HG03139 (cell line): Measurements from ENCODE around the gene MORC1.
"Not testable (repeated sequence)": the region's sequence is repeated elsewhere in the genome, so short reads cannot be mapped to it uniquely, and the experiment has no call there.

ENCODE experiments used
- ATAC-seq: cut with Tn5 transposase; IDR thresholded peaks from one replicate; pipeline ENCODE4 v1.9.1; 2021; ENCODE audit not compliant: unreplicated experiment

Gene MORC1, protein sequence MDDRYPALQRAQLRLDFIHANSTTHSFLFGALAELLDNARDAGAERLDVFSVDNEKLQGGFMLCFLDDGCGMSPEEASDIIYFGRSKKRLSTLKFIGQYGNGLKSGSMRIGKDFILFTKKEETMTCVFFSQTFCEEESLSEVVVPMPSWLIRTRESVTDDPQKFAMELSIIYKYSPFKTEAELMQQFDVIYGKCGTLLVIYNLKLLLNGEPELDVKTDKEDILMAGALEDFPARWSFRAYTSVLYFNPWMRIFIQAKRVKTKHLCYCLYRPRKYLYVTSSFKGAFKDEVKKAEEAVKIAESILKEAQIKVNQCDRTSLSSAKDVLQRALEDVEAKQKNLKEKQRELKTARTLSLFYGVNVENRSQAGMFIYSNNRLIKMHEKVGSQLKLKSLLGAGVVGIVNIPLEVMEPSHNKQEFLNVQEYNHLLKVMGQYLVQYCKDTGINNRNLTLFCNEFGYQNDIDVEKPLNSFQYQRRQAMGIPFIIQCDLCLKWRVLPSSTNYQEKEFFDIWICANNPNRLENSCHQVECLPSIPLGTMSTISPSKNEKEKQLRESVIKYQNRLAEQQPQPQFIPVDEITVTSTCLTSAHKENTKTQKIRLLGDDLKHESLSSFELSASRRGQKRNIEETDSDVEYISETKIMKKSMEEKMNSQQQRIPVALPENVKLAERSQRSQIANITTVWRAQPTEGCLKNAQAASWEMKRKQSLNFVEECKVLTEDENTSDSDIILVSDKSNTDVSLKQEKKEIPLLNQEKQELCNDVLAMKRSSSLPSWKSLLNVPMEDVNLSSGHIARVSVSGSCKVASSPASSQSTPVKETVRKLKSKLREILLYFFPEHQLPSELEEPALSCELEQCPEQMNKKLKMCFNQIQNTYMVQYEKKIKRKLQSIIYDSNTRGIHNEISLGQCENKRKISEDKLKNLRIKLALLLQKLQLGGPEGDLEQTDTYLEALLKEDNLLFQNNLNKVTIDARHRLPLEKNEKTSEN

DNA sequence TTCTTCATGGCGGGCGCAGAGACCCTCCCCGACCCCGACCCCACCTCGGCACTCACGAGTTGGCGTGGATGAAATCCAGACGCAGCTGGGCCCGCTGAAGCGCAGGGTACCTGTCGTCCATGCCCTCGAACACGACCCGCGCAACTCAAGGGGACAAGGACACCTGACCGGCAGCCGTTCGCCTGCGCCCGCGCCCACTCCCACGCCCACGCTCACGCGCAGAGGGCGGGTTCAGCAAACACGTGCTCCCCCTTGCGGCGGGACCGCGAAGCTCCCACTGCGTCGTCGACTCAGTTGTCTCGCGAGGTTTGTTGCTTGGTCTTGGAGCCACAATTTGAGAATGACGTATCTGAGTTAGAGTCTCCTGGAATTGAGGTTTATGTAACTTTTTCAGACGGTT is at the start of gene MORC1:
TSS of gene MORC1 (minus strand) at position 196 of the 400 bp plus-strand sequence. CDS start at position 121, 75 bp downstream.
- no peak for ATAC-seq

DNA sequence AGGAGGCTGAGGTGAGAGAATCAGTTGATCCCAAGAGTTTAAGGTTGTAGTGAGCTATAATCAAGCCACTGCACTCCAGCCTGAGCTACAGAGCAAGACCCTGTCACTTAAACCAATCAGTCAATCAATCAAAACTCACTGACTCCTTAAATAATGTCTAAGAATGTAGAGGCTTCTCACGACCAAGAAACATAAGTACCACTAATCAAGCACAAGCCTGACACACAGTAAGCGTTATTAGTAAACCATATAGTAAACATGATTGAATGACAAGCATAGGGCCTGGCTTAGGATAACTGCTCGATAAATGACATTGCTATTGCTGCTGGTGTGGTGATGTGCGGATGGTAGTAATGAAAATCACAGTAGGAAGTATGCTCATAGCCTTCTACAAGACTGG is 48.0 kb upstream of the MORC1 start:
- ATAC-seq: no peak

DNA sequence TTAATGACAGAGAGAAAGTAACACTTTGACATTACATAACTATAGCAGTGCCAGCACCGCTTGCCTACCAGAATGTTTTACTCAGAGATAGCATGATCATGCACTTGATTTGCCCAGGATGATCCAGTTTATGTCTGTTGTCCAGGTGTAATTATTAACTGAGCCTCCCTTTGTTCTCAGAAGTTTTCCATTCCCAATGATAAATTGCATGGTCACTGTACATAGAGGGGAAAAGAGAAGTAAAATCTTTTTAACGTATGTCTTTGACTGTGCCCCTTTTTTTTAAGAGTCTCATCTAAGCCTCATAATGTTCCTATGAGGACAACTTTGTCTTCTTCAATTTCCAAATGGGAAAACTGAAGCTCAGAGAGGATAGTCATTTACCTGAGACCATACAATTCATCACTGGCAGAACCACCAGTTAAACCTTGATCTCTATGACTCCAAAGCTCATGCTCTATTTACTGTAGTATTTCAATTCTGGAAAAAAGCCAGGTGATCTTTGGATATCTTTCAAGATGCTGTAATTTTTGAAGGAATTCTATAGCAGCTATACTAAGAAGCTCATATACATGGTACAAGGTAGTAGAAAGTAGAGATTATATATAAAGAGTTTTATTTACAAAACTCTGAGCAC is 43.7 kb upstream of the MORC1 start:
- ATAC-seq: no peak

DNA sequence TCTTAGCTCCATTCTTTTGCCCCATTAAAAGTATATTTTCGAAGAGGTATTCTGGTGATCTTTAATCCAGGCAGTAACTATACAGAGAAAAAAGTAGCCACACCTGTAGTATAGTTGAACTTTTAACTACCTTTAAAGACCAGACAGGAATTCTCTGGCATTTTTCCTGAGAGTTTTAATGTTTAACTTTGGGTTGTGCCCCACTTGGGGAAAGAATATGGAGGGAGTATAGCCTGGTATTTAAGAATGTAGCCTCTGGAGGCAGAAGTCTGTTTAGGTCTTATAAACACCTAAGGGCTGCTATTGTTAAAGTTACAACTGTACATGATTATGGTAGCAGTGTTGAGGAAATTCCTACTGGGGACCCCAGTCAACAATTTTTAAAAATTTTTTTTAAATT is 37.9 kb upstream of the MORC1 start:
- ATAC-seq: no peak

DNA sequence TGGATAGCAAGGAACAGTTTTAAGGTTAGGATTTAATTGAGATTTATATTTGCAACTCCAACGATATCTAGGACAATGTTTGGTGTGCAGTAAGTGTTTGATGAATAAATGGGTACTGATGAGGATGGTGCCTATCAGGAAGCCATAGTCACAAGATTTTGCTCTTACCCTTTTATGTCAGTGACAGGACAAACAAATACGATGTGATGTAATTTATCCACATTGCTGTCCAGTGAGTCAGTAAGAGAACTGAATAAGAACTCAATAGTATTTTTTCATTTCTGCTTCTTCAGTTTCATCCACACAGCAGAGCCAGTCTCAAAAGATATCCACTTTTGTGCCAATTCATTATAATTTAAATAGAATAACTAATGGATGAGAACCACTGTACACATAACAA is 37.0 kb upstream of the MORC1 start:
- ATAC-seq: no peak

DNA sequence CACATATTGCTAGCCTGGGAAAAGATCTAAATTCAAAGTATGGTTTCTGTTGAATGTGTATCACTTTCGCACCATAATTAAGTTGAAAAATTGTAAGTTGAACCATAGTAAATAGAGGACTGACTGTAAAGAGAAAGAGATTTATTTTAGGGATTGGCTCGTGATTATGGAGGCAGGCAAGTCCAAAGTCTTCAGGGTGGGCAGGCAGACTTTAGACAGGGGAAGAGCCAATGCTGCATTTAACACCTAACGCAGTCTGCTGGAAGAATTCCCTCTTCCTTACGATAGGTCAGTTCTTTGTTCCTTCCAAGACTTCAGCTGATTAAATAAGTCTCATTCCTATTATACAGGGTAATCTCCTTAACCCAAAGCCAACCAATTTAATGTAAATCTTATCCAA is 34.4 kb upstream of the MORC1 start:
- ATAC-seq: no peak

DNA sequence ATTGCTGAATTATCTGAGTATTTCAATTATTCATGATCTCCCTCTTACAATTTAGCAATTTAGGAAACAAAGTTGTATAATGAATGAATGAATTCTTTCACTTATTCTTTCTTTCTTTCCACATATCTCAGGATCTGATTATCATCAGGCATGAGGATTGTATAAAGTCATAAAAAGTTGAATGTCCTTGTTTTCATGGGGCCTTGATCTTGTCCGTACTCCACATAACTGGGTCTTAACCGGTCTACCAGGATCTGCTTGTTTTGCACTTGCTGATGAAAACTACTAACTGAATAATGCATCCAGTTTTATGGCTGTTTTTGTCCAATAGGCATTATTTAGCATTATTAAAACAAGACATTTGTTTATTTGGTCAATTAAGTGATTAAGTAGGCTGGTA is 31.1 kb upstream of the MORC1 start:
- no peak for ATAC-seq

DNA sequence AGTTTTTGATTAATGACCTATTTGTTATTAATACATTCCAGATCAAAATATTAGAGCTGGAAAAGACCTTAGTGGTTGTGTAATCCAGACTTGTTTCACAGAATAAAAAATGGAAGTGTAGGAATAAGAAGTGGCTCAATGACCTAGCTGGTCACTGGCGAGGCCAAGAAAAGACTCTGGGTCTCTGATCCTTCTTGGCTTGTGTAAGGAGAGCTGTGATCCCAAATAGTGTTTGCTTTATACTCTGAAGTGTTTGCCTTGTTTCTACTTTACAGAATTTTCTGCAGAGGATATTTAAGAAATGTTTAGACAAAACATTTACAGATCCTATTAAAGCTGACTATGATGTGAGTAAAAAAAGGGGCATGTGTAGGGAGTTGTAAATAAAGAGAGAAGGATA is 25.7 kb upstream of the MORC1 start:
- ATAC-seq: no peak

DNA sequence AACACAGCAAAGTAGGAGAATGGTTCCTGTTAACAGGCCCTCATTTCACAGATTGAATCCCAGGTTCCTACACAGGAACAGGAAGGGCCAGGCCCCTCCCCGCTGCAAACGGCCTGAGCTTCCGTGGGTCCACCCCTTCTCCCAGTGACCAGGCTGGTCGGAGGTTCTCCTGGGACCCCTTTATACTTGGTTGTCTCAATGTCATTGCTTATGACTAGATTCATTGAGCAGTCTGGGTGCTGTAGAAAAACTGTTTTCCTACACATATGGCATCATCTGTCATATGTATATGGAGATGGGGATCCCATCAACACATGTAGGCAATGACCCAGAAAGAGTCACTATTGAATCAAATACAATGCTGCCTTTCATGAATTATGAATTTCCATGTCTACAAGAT is 22.4 kb upstream of the MORC1 start:
- ATAC-seq: no peak

DNA sequence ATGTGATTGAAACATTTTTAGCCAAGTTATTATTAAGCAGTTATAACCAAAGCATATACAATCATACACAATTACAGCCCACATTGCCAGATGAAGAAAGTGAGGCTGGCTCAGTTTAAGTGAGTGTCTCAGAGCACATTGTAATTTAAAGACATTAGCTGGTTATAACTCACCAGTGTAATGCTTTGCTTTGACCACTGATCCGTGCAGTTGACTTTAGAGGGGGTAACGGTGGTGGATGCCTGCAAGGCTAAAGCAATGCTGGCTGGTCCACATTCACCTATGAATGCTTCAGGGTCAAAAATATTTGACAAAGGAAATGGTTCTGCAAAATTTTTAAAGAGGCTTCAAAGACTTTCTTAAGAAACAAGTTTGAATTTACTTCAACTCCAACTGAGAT is 19.8 kb upstream of the MORC1 start:
- ATAC-seq: no peak

DNA sequence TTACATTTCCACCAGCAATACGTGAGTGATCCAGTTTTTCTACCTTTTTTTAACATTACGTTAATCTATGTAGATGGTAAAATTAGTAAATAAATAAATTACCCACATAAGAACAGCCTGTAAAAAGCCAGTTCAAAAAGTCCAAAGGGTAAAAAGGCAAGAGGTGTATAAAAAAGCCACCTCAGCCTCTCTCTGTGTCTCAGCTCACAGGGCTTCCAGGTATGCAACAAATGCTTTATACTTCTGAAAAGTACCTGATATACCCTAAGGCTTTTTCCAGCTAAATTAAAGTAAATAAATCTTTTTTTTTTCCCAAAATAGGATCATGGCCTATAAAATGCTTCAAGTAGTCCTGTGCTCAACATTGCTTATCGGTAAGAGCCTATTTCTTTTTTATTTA is 18.6 kb upstream of the MORC1 start, which contains the start of gene C3orf85:
TSS of gene C3orf85 (plus strand) at position 197 of the 400 bp plus-strand sequence. CDS start at position 326, 129 bp downstream.
- no peak for ATAC-seq

DNA sequence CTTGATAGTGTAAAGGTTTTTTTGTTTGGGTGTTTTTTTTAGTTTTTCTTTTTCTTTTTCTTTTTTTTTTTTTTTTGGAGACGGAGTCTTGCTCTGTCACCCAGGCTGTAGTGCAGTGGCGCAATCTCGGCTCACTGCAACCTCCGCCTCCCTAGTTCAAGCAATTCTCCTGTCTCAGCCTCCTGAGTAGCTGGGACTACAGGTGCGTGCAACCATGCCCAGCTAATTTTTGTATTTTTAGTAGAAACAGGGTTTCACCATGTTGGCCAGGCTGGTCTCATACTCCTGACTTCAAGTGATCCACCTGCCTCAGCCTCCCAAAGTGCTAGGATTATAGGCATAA is 15.5 kb upstream of the MORC1 start:
- ATAC-seq: not testable (repeated sequence)

DNA sequence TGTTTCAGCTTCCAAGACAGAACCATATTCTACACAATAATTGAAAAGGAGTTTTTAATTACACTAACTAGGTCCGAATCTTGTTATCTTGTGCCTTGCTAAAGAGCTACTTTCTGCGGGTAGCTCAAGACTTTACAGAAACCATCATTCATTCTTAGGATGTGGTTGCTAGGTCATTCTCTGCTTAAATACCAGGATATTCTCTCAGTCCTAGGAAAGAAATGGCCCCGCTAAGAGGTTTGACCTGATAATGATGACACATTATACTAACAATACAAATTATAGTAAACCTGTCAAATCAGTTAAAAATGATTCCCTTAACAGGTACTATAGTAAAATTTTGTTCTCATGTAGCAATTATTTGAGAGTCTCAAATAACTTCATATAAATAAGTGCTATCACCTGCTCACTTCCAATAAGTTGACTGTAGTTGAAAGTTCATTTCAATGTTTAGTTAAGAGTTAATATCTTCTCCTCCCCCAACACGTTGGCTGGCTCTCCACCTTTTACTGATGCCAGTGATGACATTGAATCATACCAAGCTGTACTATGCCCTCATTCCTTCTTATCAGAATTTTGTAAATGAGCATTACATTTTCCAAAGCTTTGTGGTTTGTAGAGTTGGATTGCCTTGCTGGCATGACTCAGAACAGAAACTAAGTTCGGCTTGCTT is 15.0 kb upstream of the MORC1 start:
- no peak for ATAC-seq

DNA sequence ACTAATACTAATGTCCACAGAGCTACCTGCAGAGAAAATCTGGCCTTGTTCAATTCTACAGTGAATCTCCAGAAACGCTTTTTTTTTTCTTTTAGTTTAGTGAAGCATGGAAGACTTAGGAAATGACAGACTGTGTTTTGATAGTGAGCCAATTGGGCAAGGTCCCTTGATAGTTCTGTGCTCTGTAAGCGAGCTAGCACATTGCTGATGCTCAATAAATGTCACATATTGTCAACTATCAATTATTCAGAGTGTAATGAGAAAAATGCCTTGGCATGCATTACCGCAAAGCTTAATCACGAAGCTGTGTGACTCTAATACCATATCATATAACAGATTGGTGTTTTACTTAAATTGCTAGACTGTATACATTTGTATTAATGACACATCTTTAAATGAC is 13.3 kb upstream of the MORC1 start:
- ATAC-seq: no peak

DNA sequence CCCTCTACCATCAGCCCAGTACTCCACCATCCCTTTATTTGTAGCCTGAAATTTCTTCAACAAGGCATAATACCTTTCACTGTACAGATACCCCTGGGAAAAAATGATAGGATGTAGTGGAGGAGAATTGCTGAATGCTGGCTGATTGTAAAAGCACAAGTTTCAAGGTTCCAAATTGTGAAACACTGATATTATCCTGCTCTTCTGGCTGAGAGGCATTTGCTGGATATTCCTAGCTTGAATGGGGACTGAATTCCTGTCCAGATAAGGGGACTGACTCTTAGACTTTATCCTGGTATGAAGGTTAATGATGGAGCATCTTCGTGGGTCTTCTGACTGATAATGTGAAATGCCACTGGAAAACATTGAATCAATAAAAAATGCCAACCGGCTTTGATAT is 9.6 kb upstream of the MORC1 start:
- no peak for ATAC-seq

DNA sequence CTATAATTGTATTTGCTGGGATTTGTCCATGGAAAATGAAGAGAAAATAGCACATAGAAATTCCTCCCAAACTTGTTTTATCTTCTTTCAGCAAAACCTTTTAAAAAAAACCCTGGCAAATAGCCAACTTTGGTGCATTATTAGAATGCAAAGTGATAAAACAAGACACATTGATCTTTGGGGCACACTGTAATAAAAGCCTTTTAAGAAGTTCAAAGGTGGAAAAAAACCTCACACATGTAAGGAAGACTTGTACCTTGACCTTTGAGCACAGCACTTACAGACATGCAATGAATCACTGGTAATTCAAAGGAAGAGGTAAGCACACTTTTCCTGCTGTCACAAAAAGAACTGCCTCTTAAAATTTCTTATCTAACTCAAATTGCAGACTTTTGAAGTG is 8.0 kb upstream of the MORC1 start:
- no peak for ATAC-seq

DNA sequence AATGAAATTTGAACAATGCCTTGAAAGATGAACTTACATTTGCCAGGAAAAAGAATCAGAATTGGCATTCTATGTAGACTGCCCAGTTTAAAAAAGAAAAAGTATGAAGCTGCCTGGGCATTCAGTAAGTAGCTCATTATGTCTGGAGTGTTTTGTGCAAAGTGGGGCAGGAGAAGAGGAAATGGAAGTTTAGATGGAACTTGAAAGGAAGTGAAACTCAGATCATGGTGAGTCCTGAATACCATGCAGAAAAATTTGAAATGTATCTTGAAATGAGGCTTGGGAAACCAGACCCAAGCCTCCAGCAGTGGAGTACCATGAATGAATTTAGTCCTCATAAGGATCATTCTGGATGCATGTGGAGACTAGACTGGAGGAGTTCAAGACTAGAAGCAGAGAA is 4.8 kb upstream of the MORC1 start:
- no peak for ATAC-seq

DNA sequence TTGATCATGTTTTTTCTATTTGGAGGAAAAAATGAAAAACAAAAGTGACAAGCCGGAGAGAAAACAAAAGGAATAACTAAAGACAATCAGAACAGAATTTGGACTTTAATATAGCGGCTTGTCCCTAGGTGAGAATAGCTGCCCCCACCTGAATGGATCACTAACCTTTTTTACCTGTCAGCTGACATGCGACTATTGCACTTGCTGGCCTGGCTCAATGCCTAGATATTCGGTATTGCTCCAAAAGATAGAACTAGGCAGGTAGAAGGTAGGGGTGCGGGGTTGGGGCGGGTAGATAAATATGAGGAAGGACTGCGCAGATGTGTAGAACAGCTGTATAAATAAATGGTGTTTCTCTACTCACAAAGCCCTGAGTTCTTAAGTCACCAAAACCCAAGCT is 650 bp upstream of the MORC1 start:
- ATAC-seq: no peak

DNA sequence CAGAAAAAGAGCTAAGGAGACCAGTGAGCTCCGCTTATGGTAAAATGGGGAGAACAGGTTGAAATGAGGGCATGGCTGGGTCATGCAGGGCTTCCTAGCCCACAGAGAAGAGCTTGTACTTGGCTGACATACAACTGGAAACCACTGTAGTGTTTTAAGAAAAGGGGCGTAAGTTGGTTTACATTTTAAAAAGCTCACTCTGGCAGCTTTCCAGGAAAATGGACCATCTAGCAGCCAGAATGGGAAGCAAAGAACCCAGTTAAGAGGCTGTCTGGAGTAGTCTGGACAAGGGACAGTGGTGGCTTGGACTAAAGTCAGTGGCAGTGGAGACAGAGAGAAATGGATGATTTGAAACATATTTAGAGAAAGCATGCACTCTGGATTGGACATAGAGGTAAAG is 1.9 kb downstream of the MORC1 start:
- no peak for ATAC-seq

DNA sequence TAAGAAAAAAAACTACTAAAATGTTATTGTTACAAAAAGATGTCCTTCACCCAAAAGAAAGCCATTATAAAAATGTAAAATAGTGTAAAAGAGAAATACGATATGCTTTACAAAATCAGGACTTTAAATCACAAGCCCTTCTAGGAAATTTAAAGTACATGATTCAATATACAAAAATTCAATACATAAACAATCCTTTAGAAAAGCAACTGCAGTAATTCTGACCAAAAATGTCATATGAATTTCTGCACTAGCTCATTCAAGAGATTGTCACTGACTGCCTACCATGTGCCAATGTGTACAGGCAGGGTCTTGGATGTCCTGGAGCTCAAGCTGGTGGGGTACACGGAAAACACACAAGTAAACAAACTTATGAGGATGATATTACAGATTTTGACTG is 2.5 kb downstream of the MORC1 start:
- ATAC-seq: no peak

DNA sequence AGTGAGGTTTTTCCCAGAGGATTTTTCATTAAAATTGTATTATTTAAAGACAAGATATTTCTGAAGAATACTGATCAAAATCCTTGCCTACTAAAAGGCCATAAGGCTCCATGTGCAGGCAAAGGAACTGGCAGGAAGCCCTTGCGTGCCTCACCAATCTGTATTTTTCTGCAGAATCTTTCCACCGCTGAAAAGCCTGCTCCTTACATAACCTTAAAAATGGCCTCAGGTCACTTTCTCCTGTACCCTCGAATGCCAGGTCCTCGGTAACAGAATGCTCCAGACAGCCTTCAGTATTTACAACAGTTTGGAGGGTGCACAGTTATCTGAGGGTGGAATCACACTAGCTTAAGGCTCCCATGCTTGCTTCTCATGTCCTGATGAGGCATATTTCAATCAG is 3.2 kb downstream of the MORC1 start:
- ATAC-seq: no peak
